SK-N-SH treated with all-trans-retinoic acid at 6 μM for 48 hours (cell line): ENCODE results near the gene ZSCAN31.

Source experiments
- BACH2 ChIP-seq: fragments of 250-450 bp; sonication (Bioruptor Pico); IDR thresholded peaks from 2 replicates; pipeline ENCODE4 v1.9.0; 2021; ENCODE audit warnings: mild to moderate bottlenecking, borderline replicate concordance
- RARB ChIP-seq: fragments of 250-450 bp; sonication (Bioruptor Pico); IDR thresholded peaks from 2 replicates; pipeline ENCODE4 v1.8.0; 2021; ENCODE audit warnings: mild to moderate bottlenecking, moderate library complexity
- SNAI2 ChIP-seq: fragments of 250-450 bp; sonication (Bioruptor Pico); IDR thresholded peaks from 2 replicates; pipeline ENCODE4 v1.5.0; 2020; ENCODE audit warnings: mild to moderate bottlenecking, moderate library complexity
- TCF4 ChIP-seq: fragments of 250-450 bp; sonication (Bioruptor Pico); IDR thresholded peaks from 2 replicates; pipeline ENCODE4 v1.8.0; 2021; ENCODE audit warnings: mild to moderate bottlenecking, moderate library complexity, borderline replicate concordance
- TOX ChIP-seq: fragments of 250-450 bp; sonication (Bioruptor Pico); IDR thresholded peaks from 2 replicates; pipeline ENCODE4 v1.8.0; 2021; ENCODE audit warnings: mild to moderate bottlenecking, moderate library complexity, borderline replicate concordance
- ZC3H10 ChIP-seq: fragments of 250-450 bp; sonication (Bioruptor Pico); IDR thresholded peaks from 2 replicates; pipeline ENCODE4 v1.5.1; 2021; ENCODE audit warnings: mild to moderate bottlenecking, moderate library complexity
- ZFP3 ChIP-seq: fragments of 250-450 bp; sonication (Bioruptor Pico); IDR thresholded peaks from 2 replicates; pipeline ENCODE4 v1.5.0; 2020; ENCODE audit warnings: mild to moderate bottlenecking, moderate library complexity
- TF ChIP-seq, protein P1 (sequence below): fragments of 250-450 bp; sonication (Bioruptor Pico); IDR thresholded peaks from 2 replicates; pipeline ENCODE4 v1.5.1; 2020; ENCODE audit warnings: low read depth, mild to moderate bottlenecking, moderate library complexity
- TF ChIP-seq, protein P2 (sequence below): fragments of 250-450 bp; sonication (Bioruptor Pico); IDR thresholded peaks from 2 replicates; pipeline ENCODE4 v1.8.0; 2020; ENCODE audit warnings: mild to moderate bottlenecking, moderate library complexity, borderline replicate concordance
- TF ChIP-seq, protein P3 (sequence below): fragments of 250-450 bp; sonication (Bioruptor Pico); IDR thresholded peaks from 2 replicates; pipeline ENCODE4 v1.8.0; 2021; ENCODE audit warnings: low read depth, mild to moderate bottlenecking, moderate library complexity, borderline replicate concordance

DNA sequence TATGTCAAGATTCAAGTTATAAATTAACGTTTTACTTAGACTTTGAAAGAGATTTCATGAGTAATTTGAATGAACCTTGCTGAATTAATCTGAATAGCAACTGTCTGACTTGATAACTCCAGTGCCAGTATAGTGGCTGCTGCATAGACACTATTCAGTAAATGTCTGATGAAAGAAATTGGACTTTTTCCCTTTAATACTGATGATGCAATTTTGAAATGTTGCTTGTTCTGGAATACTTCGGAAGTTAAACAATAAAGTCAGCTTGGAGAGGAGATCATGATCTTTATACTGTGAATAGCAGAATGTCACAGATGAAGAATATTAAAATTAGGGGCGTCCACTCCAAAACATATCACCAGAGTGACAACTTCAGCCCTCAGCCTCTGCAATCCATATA lies 58.2 kb downstream of the ZSCAN31 start:
- TF ChIP-seq BACH2 (CRISPR knock-in tag) (no peak), ZC3H10 (no peak), TOX (no peak), TCF4 (CRISPR knock-in tag) (no peak), SNAI2 (CRISPR knock-in tag) (no peak), ZFP3 (CRISPR knock-in tag) (no peak), RARB (CRISPR knock-in tag) (no peak)
- TF ChIP-seq, protein P1, sequence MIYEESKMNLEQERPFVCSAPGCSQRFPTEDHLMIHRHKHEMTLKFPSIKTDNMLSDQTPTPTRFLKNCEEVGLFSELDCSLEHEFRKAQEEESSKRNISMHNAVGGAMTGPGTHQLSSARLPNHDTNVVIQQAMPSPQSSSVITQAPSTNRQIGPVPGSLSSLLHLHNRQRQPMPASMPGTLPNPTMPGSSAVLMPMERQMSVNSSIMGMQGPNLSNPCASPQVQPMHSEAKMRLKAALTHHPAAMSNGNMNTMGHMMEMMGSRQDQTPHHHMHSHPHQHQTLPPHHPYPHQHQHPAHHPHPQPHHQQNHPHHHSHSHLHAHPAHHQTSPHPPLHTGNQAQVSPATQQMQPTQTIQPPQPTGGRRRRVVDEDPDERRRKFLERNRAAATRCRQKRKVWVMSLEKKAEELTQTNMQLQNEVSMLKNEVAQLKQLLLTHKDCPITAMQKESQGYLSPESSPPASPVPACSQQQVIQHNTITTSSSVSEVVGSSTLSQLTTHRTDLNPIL (CRISPR knock-in tag): no peak
- TF ChIP-seq, protein P2, sequence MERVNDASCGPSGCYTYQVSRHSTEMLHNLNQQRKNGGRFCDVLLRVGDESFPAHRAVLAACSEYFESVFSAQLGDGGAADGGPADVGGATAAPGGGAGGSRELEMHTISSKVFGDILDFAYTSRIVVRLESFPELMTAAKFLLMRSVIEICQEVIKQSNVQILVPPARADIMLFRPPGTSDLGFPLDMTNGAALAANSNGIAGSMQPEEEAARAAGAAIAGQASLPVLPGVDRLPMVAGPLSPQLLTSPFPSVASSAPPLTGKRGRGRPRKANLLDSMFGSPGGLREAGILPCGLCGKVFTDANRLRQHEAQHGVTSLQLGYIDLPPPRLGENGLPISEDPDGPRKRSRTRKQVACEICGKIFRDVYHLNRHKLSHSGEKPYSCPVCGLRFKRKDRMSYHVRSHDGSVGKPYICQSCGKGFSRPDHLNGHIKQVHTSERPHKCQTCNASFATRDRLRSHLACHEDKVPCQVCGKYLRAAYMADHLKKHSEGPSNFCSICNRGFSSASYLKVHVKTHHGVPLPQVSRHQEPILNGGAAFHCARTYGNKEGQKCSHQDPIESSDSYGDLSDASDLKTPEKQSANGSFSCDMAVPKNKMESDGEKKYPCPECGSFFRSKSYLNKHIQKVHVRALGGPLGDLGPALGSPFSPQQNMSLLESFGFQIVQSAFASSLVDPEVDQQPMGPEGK (CRISPR knock-in tag): no peak
- TF ChIP-seq, protein P3, sequence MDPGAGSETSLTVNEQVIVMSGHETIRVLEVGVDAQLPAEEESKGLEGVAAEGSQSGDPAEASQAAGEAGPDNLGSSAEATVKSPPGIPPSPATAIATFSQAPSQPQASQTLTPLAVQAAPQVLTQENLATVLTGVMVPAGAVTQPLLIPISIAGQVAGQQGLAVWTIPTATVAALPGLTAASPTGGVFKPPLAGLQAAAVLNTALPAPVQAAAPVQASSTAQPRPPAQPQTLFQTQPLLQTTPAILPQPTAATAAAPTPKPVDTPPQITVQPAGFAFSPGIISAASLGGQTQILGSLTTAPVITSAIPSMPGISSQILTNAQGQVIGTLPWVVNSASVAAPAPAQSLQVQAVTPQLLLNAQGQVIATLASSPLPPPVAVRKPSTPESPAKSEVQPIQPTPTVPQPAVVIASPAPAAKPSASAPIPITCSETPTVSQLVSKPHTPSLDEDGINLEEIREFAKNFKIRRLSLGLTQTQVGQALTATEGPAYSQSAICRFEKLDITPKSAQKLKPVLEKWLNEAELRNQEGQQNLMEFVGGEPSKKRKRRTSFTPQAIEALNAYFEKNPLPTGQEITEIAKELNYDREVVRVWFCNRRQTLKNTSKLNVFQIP (CRISPR knock-in tag): no peak
